HAP-1 (cell line): ENCODE results near the gene EML1.

Source experiments
- DNase-seq, 2 experiments: peaks; one replicate each; pipeline ENCODE4 v3.0.0-alpha.2; 2016 to 2020; ENCODE audit warnings: low spot score in 2 of 2
- H3K27me3 ChIP-seq: fragments of 250-450 bp; sonication (Bioruptor Pico); 2 replicates; pipeline ENCODE4 v1.5.1; 2020; ENCODE audit warnings: low read depth, mild to moderate bottlenecking, moderate library complexity
- H3K36me3 ChIP-seq: fragments of 250-450 bp; sonication (Bioruptor Pico); replicated peaks from 2 replicates; pipeline ENCODE4 v1.5.1; 2020; ENCODE audit warnings: mild to moderate bottlenecking
- H3K4me1 ChIP-seq: fragments of 250-450 bp; sonication (Bioruptor Pico); 2 replicates; pipeline ENCODE4 v1.5.1; 2020; ENCODE audit warnings: mild to moderate bottlenecking
- H3K4me3 ChIP-seq: fragments of 250-450 bp; sonication (Bioruptor Pico); 2 replicates; pipeline ENCODE4 v1.5.1; 2020; ENCODE audit warnings: mild to moderate bottlenecking, moderate library complexity
- H3K9me3 ChIP-seq: fragments of 250-450 bp; sonication (Bioruptor Pico); 2 replicates; pipeline ENCODE4 v1.5.1; 2020; ENCODE audit warnings: mild to moderate bottlenecking, moderate library complexity
- in situ Hi-C: fragments of 300-500 bp; cut with MboI; formaldehyde crosslinking; loops from 3 replicates; pipeline ENCODE4 v1.14.3; 2020; ENCODE audit warnings: low sequenced_read_pairs, inconsistent platforms, mixed read lengths

The EML1 gene

GRCh38 chr14:99976021-99976420, 182.8 kb downstream of the EML1 start:
- Histone ChIP-seq H3K36me3 (no peaks in the 10 kb centered on the region), H3K4me1 (no peaks in the 10 kb centered on the region; the same call in 1 of the 2 replicates), H3K9me3 (peaks cover 12% of the 10 kb centered on the region), H3K4me3 (no peak overlapping the region), H3K27me3 (no peaks in the 10 kb centered on the region)
- in situ Hi-C loops, result no loop called here
- DNase-seq, result no peak

GRCh38 chr14:99976681-99977080, 183.5 kb downstream of the EML1 start:
- Histone ChIP-seq H3K4me3 (no peak overlapping the region), H3K4me1 (no peaks in the 10 kb centered on the region), H3K9me3 (peaks cover 12% of the 10 kb centered on the region), H3K27me3 (no peaks in the 10 kb centered on the region), H3K36me3 (no peaks in the 10 kb centered on the region)
- in situ Hi-C loops, result no loop called here
- DNase-seq, result no peak

- H3K27me3 ChIP-seq, result no peaks in the 10 kb centered on the region
- H3K36me3 ChIP-seq, result no peaks in the 10 kb centered on the region
- H3K4me3 ChIP-seq, result no peak overlapping the region
- no peaks in the 10 kb centered on the region for H3K4me1 ChIP-seq
- H3K9me3 ChIP-seq, result peaks cover 5% of the 10 kb centered on the region
- in situ Hi-C loops, result loop anchor here (5.0 kb wide), 1 partner anchor 132 kb away; no protein-coding TSS in a partner anchor
- DNase-seq, result no peak
Observed at GRCh38 chr14:99980299-99980698, 187.1 kb downstream of the EML1 start.

GRCh38 chr14:99981806-99982205, 188.6 kb downstream of the EML1 start:
- DNase-seq, result no peak
- in situ Hi-C loops, result loop anchor here (5.0 kb wide), 1 partner anchor 130 kb away; no protein-coding TSS in a partner anchor

GRCh38 chr14:99982537-99983250, 189.5 kb downstream of the EML1 start:
- H3K27me3 ChIP-seq, result no peaks in the 10 kb centered on the region
- DNase-seq, result peak; percentile 68
- H3K36me3 ChIP-seq, result no peaks in the 10 kb centered on the region
- in situ Hi-C loops, result loop anchor here (5.0 kb wide), 1 partner anchor 130 kb away; no protein-coding TSS in a partner anchor
- 0 out of 2 replicates have a peak, but pooled peaks cover 3% of the 10 kb centered on the region for H3K9me3 ChIP-seq
- H3K4me1 ChIP-seq, result no peaks in the 10 kb centered on the region
- H3K4me3 ChIP-seq, result no peak overlapping the region

More at GRCh38 chr14:99981806-99982205, 188.6 kb downstream of the EML1 start:
- Histone ChIP-seq H3K4me3 (no peak overlapping the region), H3K4me1 (no peaks in the 10 kb centered on the region), H3K27me3 (no peaks in the 10 kb centered on the region), H3K9me3 (0 out of 2 replicates have a peak, but pooled peaks cover 3% of the 10 kb centered on the region), H3K36me3 (no peaks in the 10 kb centered on the region)

- in situ Hi-C loops, result loop anchor here (5.0 kb wide), 1 partner anchor 129 kb away; no protein-coding TSS in a partner anchor
- no peak overlapping the region for H3K4me3 ChIP-seq
- H3K27me3 ChIP-seq, result no peaks in the 10 kb centered on the region
- H3K4me1 ChIP-seq, result no peaks in the 10 kb centered on the region
- 0 out of 2 replicates have a peak, but pooled peaks cover 3% of the 10 kb centered on the region for H3K9me3 ChIP-seq
- no peaks in the 10 kb centered on the region for H3K36me3 ChIP-seq
- no peak for DNase-seq
Observed at GRCh38 chr14:99983251-99984015, 190.2 kb downstream of the EML1 start.

- Histone ChIP-seq H3K9me3 (0 out of 2 replicates have a peak, but pooled peaks cover 3% of the 10 kb centered on the region), H3K4me3 (no peak overlapping the region), H3K4me1 (no peaks in the 10 kb centered on the region), H3K36me3 (no peaks in the 10 kb centered on the region), H3K27me3 (no peaks in the 10 kb centered on the region)
- in situ Hi-C loops, result loop anchor here (5.0 kb wide), 1 partner anchor 128 kb away; no protein-coding TSS in a partner anchor
- no peak for DNase-seq
Observed at GRCh38 chr14:99984036-99984435, 190.8 kb downstream of the EML1 start.

- Histone ChIP-seq H3K4me3 (no peak overlapping the region), H3K4me1 (no peaks in the 10 kb centered on the region), H3K27me3 (no peaks in the 10 kb centered on the region), H3K36me3 (no peaks in the 10 kb centered on the region), H3K9me3 (0 out of 2 replicates have a peak, but pooled peaks cover 3% of the 10 kb centered on the region)
- no peak for DNase-seq
- in situ Hi-C loops, result no loop called here
Observed at GRCh38 chr14:99986396-99986795, 193.2 kb downstream of the EML1 start.

GRCh38 chr14:99989032-99989431, 195.8 kb downstream of the EML1 start:
- Histone ChIP-seq H3K4me1 (no peaks in the 10 kb centered on the region), H3K4me3 (no peak overlapping the region), H3K9me3 (0 out of 2 replicates have a peak, but pooled peaks cover 3% of the 10 kb centered on the region), H3K27me3 (no peaks in the 10 kb centered on the region), H3K36me3 (no peaks in the 10 kb centered on the region)
- no peak for DNase-seq
- in situ Hi-C loops, result no loop called here

GRCh38 chr14:99990268-99991170, 197.3 kb downstream of the EML1 start:
- Histone ChIP-seq H3K36me3 (no peaks in the 10 kb centered on the region), H3K27me3 (no peaks in the 10 kb centered on the region), H3K9me3 (no peaks in the 10 kb centered on the region), H3K4me1 (no peaks in the 10 kb centered on the region), H3K4me3 (no peak overlapping the region)
- no peak for DNase-seq
- in situ Hi-C loops, result no loop called here

- DNase-seq, result no peak
- H3K36me3 ChIP-seq, result no peaks in the 10 kb centered on the region
- no peaks in the 10 kb centered on the region for H3K9me3 ChIP-seq
- no peak overlapping the region for H3K4me3 ChIP-seq
- in situ Hi-C loops, result no loop called here
- H3K27me3 ChIP-seq, result no peaks in the 10 kb centered on the region
- H3K4me1 ChIP-seq, result no peaks in the 10 kb centered on the region
Observed at GRCh38 chr14:99991331-99991730, 198.1 kb downstream of the EML1 start.
